Muscle layer of duodenum (tissue), 2 donors: ENCODE measurements around the gene EPSTI1.
"Not testable (repeated sequence)": the region's sequence is repeated elsewhere in the genome, so short reads cannot be mapped to it uniquely, and the experiment has no call there.

Experiments
- H3K27ac ChIP-seq: one replicate; pipeline ENCODE4 v1.7.0; 2013; ENCODE audit warnings: mild to moderate bottlenecking, low read length
- H3K27me3 ChIP-seq: one replicate; pipeline ENCODE4 v1.7.0; 2013; ENCODE audit warnings: low read depth, mild to moderate bottlenecking, control low read depth, low read length
- H3K36me3 ChIP-seq, 2 donors: one replicate each; pipeline ENCODE4 v1.7.0; 2013; ENCODE audit warnings: low read length in 2 of 2, control low read depth in 1 of 2, mild to moderate bottlenecking in 1 of 2; ENCODE audit not compliant: insufficient read depth in 2 of 2, control insufficient read depth in 1 of 2
- H3K4me1 ChIP-seq, 2 donors: one replicate each; pipeline ENCODE4 v1.7.0; 2013; ENCODE audit warnings: low read length in 2 of 2, mild to moderate bottlenecking in 2 of 2, control low read depth in 1 of 2, moderate library complexity in 1 of 2; ENCODE audit not compliant: insufficient read depth in 2 of 2, control insufficient read depth in 1 of 2
- H3K4me3 ChIP-seq, 2 donors: one replicate each; pipeline ENCODE4 v1.7.0; 2013; ENCODE audit warnings: low read length in 2 of 2, low read depth in 1 of 2, mild to moderate bottlenecking in 1 of 2
- H3K9me3 ChIP-seq, 2 donors: one replicate each; pipeline ENCODE4 v1.7.0; 2013; ENCODE audit warnings: low read length in 2 of 2, control low read depth in 1 of 2, mild to moderate bottlenecking in 1 of 2; ENCODE audit not compliant: control insufficient read depth in 1 of 2
- donor health status: healthy.

EPSTI1 gene

GRCh38 chr13:42865768-42866102 lies 126.3 kb downstream of the EPSTI1 start:
- Histone ChIP-seq H3K9me3 (no peaks in the 10 kb centered on the region), H3K4me3 (no peak overlapping the region), H3K27me3 (no peaks in the 10 kb centered on the region), H3K4me1 (no peaks in the 10 kb centered on the region), H3K27ac (no peak overlapping the region), H3K36me3 (no peaks in the 10 kb centered on the region)

DNA sequence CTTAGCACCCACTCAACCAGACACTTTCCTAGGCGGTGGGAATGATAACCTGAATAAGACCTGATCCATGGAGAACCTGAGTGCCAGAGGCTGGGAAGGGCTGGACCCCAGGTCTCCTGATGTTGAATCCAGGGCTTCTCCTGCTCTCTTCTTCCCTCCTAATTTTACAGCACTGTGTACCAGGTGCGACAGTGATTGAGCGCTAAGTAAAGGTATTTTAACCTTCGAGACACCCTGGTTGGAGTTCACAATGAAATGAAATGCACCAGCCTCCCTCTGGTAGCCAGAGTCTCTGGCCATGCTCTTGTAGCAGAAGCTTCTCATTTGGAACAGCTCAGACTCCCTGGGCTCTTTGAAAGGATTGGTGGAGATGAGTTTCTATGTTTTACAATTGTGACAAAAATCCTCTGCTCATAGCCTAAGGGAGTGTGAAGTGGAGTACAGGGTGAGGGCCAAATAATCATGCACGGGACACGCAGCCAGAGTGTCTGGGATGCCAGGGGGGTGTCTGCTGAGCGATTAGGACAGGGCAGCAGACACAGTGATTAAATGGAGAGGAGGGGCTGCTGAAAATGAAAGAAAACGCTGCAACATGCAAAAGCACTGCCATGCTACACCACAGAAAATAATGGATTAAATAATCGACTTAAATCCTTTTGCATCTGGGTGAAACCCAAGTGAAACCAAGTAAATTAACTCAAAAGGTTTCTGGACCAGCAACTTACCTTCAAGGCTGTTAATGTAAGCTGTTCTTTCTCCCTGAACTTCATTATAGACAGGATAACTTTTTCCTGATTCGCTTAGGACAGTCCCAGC lies 126.9 kb downstream of the EPSTI1 start:
- Histone ChIP-seq H3K27ac (no peak overlapping the region), H3K4me1 (no peaks in the 10 kb centered on the region), H3K4me3 (no peak overlapping the region), H3K9me3 (no peaks in the 10 kb centered on the region), H3K27me3 (no peaks in the 10 kb centered on the region), H3K36me3 (no peaks in the 10 kb centered on the region)

GRCh38 chr13:42862370-42862769 lies 129.7 kb downstream of the EPSTI1 start:
- not testable (repeated sequence) for H3K27ac ChIP-seq, H3K9me3 ChIP-seq, H3K4me3 ChIP-seq, H3K36me3 ChIP-seq, H3K27me3 ChIP-seq, H3K4me1 ChIP-seq

- H3K4me3 ChIP-seq, result no peak overlapping the region
- H3K4me1 ChIP-seq, result no peaks in the 10 kb centered on the region
- no peaks in the 10 kb centered on the region for H3K36me3 ChIP-seq
Observed at GRCh38 chr13:42860485-42860884, 131.6 kb downstream of the EPSTI1 start.

GRCh38 chr13:42859760-42860159 lies 132.3 kb downstream of the EPSTI1 start:
- H3K9me3 ChIP-seq, result no peaks in the 10 kb centered on the region
- no peak overlapping the region for H3K4me3 ChIP-seq
- H3K27me3 ChIP-seq, result no peaks in the 10 kb centered on the region
- no peaks in the 10 kb centered on the region for H3K4me1 ChIP-seq
- H3K36me3 ChIP-seq, result no peaks in the 10 kb centered on the region
- no peak overlapping the region for H3K27ac ChIP-seq

More at GRCh38 chr13:42860485-42860884, 131.6 kb downstream of the EPSTI1 start:
- Histone ChIP-seq H3K27ac (no peak overlapping the region), H3K9me3 (no peaks in the 10 kb centered on the region), H3K27me3 (no peaks in the 10 kb centered on the region)

DNA sequence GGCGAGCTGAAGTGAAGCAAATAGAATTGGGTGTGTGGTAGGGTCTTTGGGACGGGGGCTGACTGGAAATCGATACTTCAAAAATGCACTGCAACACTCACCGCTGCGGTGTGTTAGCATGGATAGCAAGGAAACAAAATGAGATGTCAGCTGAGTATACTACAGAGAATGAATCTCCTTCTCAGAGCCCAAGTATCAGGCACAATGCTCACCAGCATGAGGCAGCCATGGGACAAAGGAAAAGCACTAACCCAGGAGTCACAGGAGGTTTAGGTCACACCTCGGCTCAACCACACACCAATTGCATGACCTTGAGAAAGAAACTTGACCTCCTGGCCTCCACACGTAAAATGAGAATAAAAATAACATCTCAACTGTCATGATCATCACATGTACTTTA lies 136.6 kb downstream of the EPSTI1 start:
- H3K9me3 ChIP-seq, result no peaks in the 10 kb centered on the region

DNA sequence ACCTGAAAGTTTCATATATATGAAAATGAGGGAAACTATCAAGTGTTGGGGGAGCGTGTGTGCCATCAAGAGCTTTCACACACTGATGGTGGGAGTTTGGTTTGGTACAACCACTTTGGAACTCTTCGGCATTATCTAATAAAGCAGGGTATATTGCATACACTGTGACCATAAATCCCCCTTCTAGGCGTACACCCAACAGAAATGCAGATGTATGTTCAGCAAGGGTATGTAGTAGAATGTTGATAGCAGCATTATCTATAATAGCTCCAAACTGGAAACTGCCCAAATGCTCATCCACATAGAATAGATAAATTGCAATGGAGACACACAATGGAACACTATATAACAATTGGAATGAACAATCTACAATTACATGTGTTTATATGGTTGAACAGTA lies 139.9 kb downstream of the EPSTI1 start:
- Histone ChIP-seq H3K4me3 (no peak overlapping the region), H3K27me3 (no peaks in the 10 kb centered on the region), H3K4me1 (no peaks in the 10 kb centered on the region), H3K27ac (no peak overlapping the region), H3K9me3 (no peaks in the 10 kb centered on the region), H3K36me3 (no peaks in the 10 kb centered on the region)

More for the DNA sequence above, 136.6 kb downstream of the EPSTI1 start:
- Histone ChIP-seq H3K36me3 (no peaks in the 10 kb centered on the region), H3K4me1 (no peaks in the 10 kb centered on the region), H3K27ac (no peak overlapping the region), H3K4me3 (no peak overlapping the region), H3K27me3 (no peaks in the 10 kb centered on the region)

GRCh38 chr13:42849200-42849599 lies 142.8 kb downstream of the EPSTI1 start:
- H3K27ac ChIP-seq, result no peak overlapping the region
- no peak overlapping the region for H3K4me3 ChIP-seq
- H3K36me3 ChIP-seq, result no peaks in the 10 kb centered on the region
- no peaks in the 10 kb centered on the region for H3K27me3 ChIP-seq
- H3K4me1 ChIP-seq, result no peaks in the 10 kb centered on the region
- no peaks in the 10 kb centered on the region for H3K9me3 ChIP-seq

DNA sequence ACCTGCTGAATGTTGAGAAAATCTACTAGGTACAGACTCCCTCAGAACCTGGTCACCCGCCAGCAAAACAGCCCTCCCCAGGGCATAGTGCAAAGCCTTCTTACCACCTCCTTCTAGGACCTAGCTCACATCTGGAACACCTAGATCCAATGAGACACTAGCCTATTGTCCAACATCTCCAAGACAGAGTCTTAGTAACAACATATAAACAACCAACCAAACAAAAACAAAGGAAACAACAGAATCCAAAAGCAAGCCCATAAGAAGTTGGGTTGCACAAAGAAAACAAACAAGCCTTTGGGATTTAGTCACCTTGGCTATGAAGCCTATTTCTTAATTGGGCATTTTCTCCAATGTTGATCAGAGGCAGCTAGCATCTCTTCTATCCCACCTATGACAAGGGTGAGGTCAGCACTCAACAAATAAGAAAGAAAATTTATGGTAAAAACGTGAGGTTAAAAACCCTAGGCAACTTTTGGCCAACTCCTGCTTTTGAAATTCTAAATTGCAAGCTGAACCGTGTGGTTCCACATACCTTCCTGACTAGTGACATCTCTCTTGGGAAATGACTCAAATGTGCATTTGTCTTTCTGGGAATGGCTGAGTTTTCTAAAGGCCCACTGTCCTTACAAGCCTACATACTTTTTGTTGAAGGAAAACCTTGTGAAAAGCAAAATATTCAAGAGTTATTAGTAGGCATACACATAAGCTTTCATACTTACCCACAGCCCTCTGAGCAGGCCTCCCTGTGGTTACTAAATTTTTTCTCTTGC lies 144.0 kb downstream of the EPSTI1 start:
- Histone ChIP-seq H3K36me3 (no peaks in the 10 kb centered on the region), H3K27me3 (no peaks in the 10 kb centered on the region)

GRCh38 chr13:42836930-42837690 lies 154.9 kb downstream of the EPSTI1 start:
- no peak overlapping the region for H3K4me3 ChIP-seq
- H3K4me1 ChIP-seq, result no peaks in the 10 kb centered on the region
- no peaks in the 10 kb centered on the region for H3K9me3 ChIP-seq
- no peak overlapping the region for H3K27ac ChIP-seq
- no peaks in the 10 kb centered on the region for H3K27me3 ChIP-seq
- no peaks in the 10 kb centered on the region for H3K36me3 ChIP-seq

More for the DNA sequence above, 144.0 kb downstream of the EPSTI1 start:
- Histone ChIP-seq H3K9me3 (no peaks in the 10 kb centered on the region), H3K4me3 (no peak overlapping the region), H3K27ac (no peak overlapping the region), H3K4me1 (no peaks in the 10 kb centered on the region)
